CD4-positive, alpha-beta T cell treated with Interleukin-1 beta for 1 hour (primary cell): ENCODE measurements around the gene JAGN1.
"Not testable (repeated sequence)": the region's sequence is repeated elsewhere in the genome, so short reads cannot be mapped to it uniquely, and the experiment has no call there.

Experiments
- DNase-seq, 2 donors: peaks; one replicate each; pipeline ENCODE4 v3.0.0-alpha.2; 2020 to 2022

The JAGN1 gene

DNA sequence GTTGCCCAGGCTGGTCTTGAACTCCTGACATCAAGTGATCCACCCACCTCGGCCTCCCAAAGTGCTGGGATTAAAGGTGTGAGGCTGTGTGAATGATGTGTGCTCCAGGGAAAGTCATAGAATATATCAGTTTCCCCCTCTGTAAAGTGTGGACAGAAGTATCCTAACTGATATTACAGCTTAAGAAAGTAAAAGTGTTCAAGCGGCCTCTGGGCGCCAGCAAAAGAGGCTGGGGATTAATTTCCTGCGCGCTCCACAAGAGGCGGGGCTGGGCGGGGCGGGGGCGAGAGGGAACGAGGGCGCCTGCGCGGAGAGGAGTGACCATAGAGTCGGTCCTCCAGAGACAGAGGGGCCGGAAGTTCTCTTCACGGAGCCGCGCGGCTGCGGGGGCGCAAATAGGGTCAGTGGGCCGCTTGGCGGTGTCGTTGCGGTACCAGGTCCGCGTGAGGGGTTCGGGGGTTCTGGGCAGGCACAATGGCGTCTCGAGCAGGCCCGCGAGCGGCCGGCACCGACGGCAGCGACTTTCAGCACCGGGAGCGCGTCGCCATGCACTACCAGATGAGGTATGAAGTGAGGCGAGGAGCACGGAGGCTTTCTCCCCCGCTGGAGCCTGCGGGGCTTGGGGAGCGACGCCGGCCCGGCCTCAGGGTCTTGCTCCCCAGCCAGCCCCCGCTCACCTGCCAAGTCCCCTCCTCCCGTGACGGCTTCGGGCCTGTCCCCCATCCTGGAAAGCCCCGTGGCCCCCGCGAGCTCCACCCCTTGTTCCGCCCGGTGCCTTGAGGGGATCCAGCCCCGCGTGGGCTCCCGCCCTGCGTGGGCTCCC is at the start of gene JAGN1:
JAGN1 (plus strand) TSS at position 362 of the 823 bp plus-strand sequence; CDS start at position 475, 113 bp downstream.
- DNase-seq = peak; percentile 90 to 93

DNA sequence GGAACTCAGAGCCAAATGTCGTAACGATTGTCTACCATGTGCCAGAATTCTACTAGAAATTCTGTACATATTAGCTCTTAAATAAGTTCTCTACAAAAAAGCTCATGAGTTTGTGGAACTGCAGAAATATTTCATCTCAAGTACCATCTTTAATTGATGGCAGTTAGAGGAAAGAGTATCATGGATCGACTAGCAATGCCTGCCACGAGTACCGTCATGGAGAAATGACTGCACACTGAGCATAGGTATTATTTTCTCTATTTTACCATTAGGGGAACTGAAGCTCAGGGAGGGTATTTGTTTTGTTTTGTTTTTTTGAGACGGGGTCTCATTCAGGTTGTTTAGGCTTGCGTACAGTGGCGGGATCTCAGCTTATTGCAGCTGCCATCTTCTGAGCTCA is 49.4 kb upstream of the JAGN1 start:
- no peak for DNase-seq

DNA sequence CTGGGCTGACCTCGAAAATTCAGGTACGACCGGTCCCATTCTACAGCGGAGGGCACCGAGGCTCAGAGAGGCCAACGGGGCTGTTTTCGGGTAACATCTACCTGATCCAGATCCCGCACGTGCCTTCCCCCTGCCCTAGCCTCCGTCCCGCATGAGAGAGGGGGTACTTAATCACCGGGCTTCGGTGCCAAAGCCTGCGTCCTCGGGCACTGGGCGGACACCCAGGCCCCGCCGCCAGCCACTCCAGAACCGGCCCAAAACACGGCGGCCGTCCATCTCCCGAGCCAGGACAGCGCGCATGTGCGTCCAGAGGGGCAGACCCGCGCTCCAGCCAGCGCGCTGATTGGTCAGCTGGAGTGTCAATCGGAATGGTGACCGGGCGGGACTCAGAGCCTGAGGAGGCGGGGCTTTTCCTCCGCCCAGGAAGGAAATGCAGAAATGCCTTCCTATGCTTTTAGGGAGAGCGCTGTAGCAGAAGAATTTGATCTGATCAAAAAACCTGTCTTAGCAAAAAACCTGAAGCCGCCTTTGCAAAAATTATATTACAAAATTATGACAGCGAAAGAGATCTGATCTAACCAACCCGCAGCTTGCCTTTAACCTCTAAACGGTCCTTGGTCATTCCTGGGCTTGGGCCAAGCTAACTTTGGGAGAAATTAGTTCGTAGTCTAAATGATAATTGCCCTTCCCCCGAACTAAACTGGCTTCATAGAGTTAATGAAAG is 46.5 kb upstream of the JAGN1 start, which contains the start of gene RPUSD3:
RPUSD3 (minus strand) TSS at position 294 of the 724 bp plus-strand sequence; CDS start at position 276, 18 bp downstream.
- DNase-seq = peak; percentile 93 to 96

DNA sequence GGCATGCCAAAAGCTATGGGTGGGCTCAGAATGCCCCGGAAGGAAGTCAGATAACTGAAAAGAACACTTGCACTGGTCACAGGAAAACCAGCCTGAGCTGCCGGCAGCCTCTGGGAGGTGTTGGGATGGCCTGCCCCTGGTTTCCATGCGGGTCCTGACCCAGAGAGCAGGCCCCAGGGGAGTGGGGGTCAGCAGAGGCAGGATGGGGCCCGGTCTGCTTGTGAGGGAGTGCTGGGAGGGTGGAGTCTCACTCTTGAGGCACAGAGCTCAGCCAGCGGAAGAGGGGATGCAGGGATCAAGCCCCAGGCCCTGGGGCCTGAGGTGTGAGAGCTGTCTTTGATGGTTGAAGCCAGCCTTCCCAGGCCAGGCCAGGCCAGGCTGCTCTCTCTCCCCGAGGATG is 44.2 kb upstream of the JAGN1 start:
- no peak for DNase-seq

DNA sequence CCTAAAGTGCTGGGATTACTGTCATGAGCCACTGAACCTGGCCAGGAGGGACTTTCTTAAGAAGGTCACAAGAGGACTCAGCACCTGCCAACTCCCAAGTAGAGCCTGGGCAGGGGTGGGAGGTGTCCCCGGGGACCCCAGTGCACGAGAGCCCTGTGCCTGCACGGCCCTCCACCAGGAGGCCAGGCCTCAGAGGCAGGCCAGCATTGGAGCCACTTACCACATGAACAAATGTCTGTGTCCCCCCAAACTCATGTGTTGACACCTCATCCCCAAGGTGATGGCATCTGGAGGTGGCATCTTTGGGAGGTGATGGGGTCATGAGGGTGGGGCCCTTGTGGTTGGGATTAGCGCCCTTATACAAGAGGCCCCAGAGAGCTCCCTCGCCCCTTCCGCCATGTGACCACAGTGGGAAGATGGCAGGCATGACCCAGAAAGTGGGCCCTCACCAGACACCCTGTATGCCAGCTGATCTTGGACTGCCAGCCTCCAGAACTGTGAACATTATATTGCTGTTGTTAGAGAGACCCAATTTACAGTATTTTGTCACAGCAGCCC is 43.4 kb upstream of the JAGN1 start:
- DNase-seq = no peak

DNA sequence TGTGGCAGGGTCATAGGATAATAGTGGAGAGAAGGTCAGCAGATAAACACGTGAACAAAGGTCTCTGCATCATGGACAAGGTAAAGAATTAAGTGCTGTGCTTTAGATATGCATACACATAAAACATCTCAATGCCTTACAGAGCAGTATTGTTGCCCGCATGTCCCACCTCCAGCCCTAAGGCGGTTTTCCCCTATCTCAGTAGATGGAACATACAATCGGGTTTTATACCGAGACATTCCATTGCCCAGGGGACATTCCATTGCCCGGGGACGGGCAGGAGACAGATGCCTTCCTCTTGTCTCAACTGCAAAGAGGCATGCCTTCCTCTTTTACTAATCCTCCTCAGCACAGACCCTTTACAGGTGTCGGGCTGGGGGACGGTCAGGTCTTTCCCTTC is 42.5 kb upstream of the JAGN1 start:
- not testable (repeated sequence) for DNase-seq

DNA sequence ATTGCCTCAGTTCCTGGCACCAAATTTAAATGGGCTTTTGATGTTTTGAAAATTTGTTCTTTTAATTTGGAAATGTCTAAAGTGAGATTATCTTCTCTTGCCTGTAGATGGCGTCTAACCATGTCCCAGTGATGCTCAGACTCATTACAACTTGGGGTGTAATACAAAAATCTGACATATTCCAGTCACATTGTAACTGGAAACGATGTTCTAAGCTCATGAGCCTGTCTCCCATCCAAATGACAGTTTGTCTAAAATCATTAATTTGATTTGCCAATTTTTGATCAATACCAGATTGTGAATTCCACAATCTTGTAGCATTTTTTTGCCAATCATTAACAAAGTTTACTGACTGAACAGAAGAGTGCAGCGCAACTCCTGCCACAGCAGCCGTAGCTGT is 41.5 kb upstream of the JAGN1 start:
- DNase-seq = peak in 1 of 2 donors; percentile 61

DNA sequence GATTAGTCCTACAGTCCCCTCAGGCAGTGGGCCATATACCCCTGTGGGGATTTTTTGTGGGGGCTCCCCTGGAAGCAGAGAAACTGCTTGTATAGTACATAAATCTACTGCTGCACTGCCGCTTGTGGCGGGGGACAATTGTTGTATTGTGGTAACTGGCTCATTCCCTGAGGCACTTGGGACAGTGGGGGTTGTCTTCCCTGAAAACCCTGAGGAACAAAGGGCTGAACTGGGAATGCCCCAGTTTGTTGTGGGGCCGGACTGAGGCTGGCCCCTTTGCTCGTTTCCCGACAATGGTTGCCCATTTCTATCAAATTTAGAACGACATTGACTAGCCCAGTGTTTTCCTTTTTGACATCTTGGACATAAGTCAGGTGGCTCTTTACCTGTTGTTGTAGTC is 39.0 kb upstream of the JAGN1 start:
- DNase-seq = not testable (repeated sequence)

DNA sequence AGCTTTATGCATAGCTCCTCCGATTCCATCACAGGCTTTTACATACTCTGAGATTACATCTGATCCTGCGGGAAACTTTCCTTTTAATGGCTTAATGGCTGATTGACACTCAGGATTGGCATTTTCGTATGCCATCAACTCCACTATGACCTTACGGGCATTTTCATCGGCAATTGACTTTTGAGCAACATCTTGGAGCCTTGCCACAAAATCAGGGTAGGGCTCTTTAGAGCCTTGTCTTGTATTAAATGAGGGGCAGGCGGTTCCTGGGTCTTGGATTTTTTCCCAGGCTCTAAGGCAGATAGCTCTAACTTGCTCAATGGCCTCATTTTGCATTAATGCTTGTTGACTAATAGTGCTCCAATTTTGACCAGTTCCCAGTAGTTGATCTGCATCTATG is 38.5 kb upstream of the JAGN1 start:
- not testable (repeated sequence) for DNase-seq

DNA sequence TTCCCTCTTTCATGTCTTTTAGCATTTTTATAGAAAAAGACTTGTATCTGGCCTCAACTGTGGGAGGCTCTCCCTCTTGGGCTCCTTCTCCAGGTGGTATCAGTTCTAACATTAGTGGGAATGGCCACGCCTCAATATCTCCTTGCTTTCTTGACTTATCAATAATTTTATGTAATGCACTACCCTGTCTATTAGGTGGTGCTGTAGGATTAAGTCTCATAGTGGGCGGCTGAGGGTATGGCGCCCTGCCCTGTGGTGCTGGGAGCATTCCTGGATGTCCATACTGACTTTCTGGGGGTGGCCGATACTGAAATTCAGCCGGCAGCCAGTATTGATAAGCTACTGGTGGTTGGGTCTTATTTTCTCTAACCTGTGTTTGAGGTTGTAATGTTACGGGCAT is 37.9 kb upstream of the JAGN1 start:
- DNase-seq = no peak

DNA sequence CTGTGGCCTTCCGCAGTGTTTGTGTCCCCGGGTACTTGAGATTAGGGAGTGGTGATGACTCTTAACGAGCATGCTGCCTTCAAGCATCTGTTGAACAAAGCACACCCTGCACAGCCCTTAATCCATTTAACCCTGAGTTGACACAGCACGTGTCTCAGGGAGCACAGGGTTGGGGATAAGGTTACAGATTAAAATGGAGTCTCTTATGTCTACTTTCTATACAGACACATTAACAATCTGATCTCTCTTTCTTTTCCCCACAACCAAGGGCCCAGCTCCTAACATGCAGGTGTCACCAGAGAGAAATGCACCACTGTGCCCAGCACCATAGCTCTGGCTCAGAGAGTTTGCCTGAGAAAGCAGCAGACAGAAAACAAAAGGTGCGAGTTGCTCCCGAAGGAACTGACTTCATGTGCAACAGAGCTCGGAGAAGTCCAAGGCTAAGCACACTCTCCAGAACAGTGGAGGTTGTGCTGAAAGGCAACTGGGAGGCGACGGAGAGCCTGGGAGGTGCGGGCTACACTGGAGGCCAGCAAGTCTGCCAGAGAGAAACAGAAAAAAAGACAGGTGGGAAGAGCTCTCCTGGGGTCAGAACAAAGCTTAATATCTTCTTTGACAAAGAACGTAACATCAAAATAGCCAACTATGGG is 36.0 kb upstream of the JAGN1 start:
- DNase-seq = not testable (repeated sequence)

DNA sequence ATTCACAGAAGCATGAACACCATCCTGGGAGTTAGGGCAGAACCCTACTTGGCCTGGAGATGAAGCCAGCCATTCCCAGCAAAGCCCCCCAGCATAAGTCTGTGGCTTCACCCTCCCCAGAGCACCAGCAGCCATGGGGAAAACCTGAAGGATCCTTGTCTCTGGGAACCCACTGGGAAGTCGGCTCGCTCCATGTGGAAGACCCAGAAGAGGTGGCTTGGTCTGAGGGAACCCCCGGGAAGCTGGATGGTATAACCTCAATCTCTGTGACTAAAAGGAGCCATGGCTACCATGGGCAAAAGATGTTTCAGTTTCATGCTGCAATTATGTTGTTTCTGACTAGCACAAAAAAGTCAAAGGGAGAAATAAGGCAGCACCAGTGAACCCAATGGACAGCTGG is 34.8 kb upstream of the JAGN1 start:
- DNase-seq = no peak

DNA sequence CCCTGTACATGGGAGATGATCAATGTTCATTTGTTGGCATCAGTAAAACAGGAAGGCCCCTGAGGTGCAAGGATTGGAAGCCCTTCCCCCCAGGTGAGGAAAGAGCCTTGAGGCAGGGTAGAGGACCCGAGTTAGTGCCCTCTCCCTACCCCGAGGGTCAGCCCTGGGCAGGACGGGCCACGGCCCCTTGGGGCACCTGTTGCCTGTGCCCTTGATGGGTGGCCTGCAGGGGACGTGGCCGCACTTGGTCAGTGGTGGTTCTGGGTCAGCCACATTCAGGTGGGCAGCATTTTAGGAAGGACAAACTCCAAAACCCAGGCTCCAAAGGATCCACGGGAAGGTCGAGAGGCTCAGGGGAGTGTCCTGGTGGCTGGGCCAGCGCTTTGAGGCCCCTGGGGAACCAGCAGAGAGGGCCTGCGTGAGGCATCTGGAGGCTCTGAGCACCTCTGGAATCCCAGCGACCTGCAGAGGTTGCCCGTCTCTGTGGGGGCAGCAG is 30.8 kb upstream of the JAGN1 start:
- DNase-seq = no peak

DNA sequence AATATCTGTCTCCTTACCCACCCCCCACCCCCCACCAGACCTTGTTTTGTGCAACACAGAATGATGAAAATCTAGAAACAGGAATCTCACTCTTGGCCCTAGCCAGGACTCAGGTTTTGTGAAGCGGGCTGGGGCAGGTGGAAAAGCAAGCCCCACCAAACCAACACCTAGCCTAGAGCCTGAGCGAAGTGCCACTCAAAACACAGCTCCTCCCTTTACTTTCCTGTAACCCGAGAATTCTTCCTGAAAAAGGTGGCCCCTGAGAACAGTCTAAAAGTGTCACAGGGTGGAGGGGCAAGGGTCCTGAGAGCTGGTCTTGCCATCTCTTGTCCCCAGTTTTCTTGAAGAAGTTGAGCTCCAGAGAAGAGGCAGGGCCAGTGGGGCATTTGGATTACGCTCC is 29.2 kb upstream of the JAGN1 start:
- DNase-seq = no peak

DNA sequence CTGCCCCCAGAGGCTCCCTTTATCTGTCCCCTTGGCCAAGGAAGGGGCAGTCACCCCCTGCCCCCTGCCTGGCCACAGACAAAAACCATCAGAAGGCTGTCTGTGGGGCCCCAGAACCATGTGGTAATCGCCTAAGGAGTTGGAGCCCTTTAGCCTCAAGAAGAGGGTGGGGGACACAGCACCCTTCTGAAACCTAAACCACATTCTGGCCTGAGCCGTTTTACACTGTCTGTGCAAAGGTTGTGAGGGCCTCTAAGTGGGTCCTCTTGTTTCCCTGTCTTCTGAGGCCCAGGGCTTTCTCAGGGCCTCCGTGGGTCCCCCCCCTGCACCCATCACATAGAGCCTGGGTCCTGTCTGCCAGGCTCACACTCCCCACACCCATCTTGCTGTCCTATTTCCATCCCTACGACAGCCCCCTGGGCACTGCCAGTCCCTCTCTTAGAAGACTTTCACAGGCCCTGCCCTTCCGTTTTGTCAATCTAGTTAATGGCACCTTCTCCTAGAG is 28.7 kb upstream of the JAGN1 start:
- no peak for DNase-seq

DNA sequence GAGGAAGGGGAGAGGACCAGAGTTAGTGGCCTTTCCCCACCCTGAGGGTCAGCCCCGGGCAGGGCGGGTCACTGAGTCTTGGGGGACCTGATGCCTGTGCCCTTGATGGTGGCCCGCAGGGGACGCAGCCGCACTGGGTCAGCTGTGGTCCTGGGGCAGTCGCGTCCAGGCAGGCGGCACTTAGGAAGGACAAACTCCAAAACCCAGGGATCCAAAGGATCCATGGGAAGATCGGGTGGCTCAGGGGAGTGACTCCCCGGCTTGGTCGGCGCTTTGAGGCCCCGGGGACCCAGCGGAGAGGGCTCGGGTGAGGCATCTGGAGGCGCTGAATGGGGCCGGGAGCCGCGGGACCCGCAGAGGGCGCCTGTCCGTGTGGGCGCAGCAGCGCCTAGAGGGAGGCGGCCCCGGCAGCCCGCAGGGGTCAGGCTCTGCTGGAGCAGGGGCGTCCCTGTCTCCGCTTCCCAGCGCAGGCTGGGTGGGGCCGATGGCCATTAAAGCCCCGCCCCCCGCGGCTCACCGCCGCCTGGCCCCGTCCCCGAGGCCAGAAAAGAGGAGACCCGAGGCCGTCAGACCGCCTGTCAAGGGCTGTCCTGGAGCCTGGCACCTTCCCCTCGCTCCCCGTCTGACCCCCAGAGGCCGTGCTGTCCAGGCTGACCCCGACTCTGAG is 27.9 kb upstream of the JAGN1 start:
- peak; percentile 30 to 33 for DNase-seq

DNA sequence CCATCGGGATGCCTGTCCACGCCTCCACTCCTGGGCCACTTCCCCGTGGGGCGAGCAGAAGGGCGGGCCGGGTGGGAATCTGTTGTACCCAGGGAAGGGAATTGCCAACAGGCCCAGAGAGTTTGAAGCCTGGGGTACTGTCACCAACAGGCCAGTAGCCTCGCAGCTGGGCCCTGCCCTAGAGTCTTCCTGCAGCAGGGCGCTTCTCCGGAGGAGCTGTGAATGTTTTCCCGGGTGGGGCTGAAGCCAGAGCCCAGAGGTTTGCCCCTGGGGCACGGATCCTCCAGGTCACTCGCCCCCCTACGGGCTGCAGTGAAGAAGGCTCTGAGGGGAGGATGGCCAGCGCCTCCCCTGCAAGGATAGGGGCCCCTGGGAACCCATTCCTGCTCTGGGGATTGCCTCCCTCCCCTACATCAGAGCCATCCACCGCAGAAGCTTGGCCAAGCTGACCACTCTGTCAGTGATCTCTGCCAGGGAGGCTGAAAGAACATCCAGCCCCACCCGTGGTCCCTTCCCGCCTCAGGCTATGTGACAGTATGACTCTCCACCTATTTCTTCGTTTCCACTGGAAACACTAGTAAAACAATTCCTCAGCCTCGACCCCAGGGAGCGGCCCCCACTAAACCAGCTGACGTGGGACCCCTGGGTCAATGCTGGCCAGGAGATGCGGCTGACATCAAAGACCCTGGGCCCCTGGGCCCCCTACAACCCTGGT is 27.2 kb upstream of the JAGN1 start:
- DNase-seq = no peak

DNA sequence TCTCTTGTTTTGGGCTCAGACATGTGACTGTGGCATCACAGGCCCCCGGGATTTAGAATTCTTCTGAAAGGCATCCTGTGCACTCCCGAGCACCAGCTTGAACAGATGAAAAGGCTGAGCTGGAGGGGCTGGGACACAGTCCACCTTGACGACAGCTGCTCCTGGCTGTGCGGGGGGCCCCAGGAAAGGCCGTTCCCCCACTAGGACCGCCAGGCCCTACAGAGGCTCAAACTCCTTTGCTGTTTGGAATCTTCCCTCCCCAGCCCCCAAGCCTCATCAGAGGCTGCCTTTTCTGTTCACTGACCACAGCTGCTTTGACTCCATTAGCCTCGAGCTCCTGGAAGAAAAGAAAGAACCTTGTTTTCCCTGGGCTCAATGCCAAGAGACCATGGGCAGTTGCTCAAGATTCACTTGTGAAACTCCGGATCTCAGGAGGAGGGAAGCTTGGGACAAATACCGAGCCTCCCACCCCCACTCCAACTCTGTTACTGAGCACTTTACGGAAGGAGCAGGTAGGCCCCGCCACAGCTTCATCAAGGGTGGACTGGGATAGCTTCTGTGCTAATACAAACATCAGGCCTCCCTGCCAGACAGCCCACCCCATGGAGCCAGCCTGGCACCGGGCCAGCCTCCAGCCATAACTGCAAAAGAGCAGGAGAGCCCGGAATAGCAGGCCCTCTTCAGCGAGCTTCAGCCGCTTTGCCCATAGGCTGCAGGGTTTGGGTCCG is 26.0 kb upstream of the JAGN1 start:
- DNase-seq = no peak

DNA sequence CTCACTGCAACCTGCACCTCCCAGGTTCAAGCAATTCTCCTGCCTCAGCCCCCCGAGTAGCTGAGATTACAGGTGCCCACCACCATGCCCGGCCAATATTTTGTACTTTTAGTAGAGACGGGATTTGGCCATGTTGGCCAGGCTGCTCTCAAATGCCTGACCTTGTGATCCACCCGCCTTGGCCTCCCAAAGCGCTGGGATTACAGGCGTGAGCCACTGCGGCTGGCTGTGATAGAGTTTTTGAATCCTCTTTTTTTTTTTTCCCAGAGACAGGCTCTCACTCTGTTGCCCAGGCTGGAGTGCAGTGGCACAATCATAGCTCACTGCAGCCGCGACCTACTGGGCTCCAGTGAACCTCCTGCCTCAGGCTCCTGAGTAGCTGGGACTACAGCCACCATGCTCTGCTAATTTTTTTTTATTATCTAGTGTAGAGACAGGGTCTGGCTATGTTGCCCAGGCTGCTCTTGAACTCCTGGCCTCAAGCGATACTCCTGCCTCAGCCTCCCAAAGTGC is 25.2 kb upstream of the JAGN1 start:
- DNase-seq = not testable (repeated sequence)

DNA sequence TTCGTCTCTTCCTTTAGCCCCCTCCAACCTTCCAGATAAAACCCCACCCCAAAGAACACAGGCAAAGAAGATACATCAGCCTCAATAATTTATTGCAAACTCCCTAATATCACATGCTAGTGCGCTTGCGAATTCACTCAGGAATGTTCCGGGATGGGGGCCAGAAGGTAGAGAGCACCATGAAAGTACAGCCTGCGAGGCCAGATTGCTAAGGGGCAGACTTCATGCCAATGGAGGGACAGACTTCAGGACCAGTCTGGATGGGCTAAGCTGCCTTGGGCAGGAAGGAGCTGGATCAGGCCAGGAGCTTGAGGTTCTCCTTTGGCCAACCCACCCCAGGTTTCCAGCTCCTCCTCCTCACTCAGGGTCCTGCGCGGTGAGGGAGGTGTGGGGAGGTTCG is 23.8 kb upstream of the JAGN1 start:
- DNase-seq = no peak

DNA sequence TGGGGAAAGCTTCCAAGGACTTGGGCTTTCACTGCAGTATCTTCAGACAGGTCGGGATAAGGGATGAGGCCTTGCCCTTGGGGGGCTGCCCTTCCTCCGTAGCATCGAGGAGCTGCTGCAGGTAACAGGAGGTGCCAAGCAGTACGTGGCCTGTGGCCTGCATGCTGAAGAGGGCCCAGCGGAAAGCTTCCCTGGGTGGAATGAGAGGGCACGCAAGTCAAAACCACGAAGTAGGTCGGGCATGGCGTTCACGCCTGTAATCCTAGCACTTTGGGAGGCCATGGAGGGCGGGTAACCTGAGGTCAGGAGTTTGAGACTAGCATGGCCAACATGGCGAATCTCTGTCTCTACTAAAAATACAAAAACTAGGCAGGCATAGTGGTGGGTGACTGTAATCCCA is 23.3 kb upstream of the JAGN1 start:
- DNase-seq = no peak
